ENCODE results near the gene NFATC1. TPM values are rescaled to one million over a fixed set of nuclear protein-coding genes. Genes with fewer than 3 reads are reported as not detected.

NFATC1 gene
- total and polyA plus RNA-seq, 2 donors from 2014 or later = 4.3 to 17.2 TPM

- H3K4me3 ChIP-seq (ENCODE audit: low read length in 3 of 3) = no peak overlapping the region
- no peak for FAIRE-seq
- H3K9me3 ChIP-seq (ENCODE audit: control insufficient read depth in 2 of 3, insufficient read depth in 1 of 3, low read length in 3 of 3) = no peaks in the 10 kb centered on the region
- no peaks in the 10 kb centered on the region for H3K27me3 ChIP-seq (ENCODE audit: control insufficient read depth, insufficient read depth, low read length)
- intact Hi-C loops (cut with DNase I) = no loop called here
- H3K36me3 ChIP-seq (ENCODE audit: control insufficient read depth in 2 of 3, insufficient read depth in 3 of 3, low read length in 3 of 3) = peaks cover 0 to 10% (median 2%) of the 10 kb centered on the region in 3 donors
- H3K9ac ChIP-seq (ENCODE audit: low read length in 3 of 3) = no peak overlapping the region
- no peaks in the 10 kb centered on the region for H3K4me1 ChIP-seq (ENCODE audit: control insufficient read depth in 2 of 3, insufficient read depth in 2 of 3, low read depth in 1 of 3, low read length in 3 of 3)
- no peak overlapping the region for H3K27ac ChIP-seq (ENCODE audit: low read depth in 2 of 2, low read length in 2 of 2)
- DNase-seq = peak; percentile 86 to 91 (median 89)
- TF ChIP-seq CTCF (IDR thresholded peaks at IDR 0.05; ENCODE audit: borderline replicate concordance, extremely low read depth, insufficient read depth) = peak; percentile 97
These were observed 17.0 kb upstream of the NFATC1 start for GRCh38 chr18:79378536-79379250.

- Histone ChIP-seq H3K9ac (ENCODE audit: low read length in 3 of 3) (no peak overlapping the region), H3K36me3 (ENCODE audit: control insufficient read depth in 2 of 3, insufficient read depth in 3 of 3, low read length in 3 of 3) (peaks cover 0 to 10% (median 2%) of the 10 kb centered on the region in 3 donors), H3K4me1 (ENCODE audit: control insufficient read depth in 2 of 3, insufficient read depth in 2 of 3, low read depth in 1 of 3, low read length in 3 of 3) (no peaks in the 10 kb centered on the region), H3K4me3 (ENCODE audit: low read length in 3 of 3) (no peak overlapping the region), H3K9me3 (ENCODE audit: control insufficient read depth in 2 of 3, insufficient read depth in 1 of 3, low read length in 3 of 3) (no peaks in the 10 kb centered on the region), H3K27me3 (ENCODE audit: control insufficient read depth, insufficient read depth, low read length) (no peaks in the 10 kb centered on the region), H3K27ac (ENCODE audit: low read depth in 2 of 2, low read length in 2 of 2) (no peak overlapping the region)
- TF ChIP-seq CTCF (IDR thresholded peaks at IDR 0.05; ENCODE audit: borderline replicate concordance, extremely low read depth, insufficient read depth) = no peak
- FAIRE-seq = no peak
- peak in 1 of 5 donors; percentile 36 for DNase-seq
- intact Hi-C loops (cut with DNase I) = no loop called here
These were observed 16.4 kb upstream of the NFATC1 start for GRCh38 chr18:79379251-79379905.

- intact Hi-C loops (cut with DNase I) = loop anchor here (2.0 to 5.0 kb wide), 2 partner anchors 149 to 262 kb away; no protein-coding TSS in a partner anchor
- no peak overlapping the region for H3K9ac ChIP-seq (ENCODE audit: low read length in 3 of 3)
- H3K4me3 ChIP-seq (ENCODE audit: low read length in 3 of 3) = no peak overlapping the region
- peaks cover 0 to 4% (median 0%) of the 10 kb centered on the region in 3 donors for H3K36me3 ChIP-seq (ENCODE audit: control insufficient read depth in 2 of 3, insufficient read depth in 3 of 3, low read length in 3 of 3)
- H3K4me1 ChIP-seq (ENCODE audit: control insufficient read depth in 2 of 3, insufficient read depth in 2 of 3, low read depth in 1 of 3, low read length in 3 of 3) = no peaks in the 10 kb centered on the region
- no peaks in the 10 kb centered on the region for H3K9me3 ChIP-seq (ENCODE audit: control insufficient read depth in 2 of 3, insufficient read depth in 1 of 3, low read length in 3 of 3)
- DNase-seq (peak in 2 of 5 donors; percentile 61 to 80), FAIRE-seq (no peak)
- H3K27me3 ChIP-seq (ENCODE audit: control insufficient read depth, insufficient read depth, low read length) = no peaks in the 10 kb centered on the region
- no peak for TF ChIP-seq CTCF (IDR thresholded peaks at IDR 0.05; ENCODE audit: borderline replicate concordance, extremely low read depth, insufficient read depth)
- no peak overlapping the region for H3K27ac ChIP-seq (ENCODE audit: low read depth in 2 of 2, low read length in 2 of 2)
These were observed 15.6 kb upstream of the NFATC1 start for GRCh38 chr18:79379931-79380815.

Data from kidney (tissue), 14 donors.